GM19467 (cell line): ENCODE data around the gene CTRB1.
"Not testable (repeated sequence)": the region's sequence is repeated elsewhere in the genome, so short reads cannot be mapped to it uniquely, and the experiment has no call there.

ENCODE experiments used
- ATAC-seq: cut with Tn5 transposase; IDR thresholded peaks from one replicate; pipeline ENCODE4 v1.9.1; 2021; ENCODE audit warnings: mild to moderate bottlenecking, moderate library complexity; ENCODE audit not compliant: unreplicated experiment

The CTRB1 gene

GRCh38 chr16:75238853-75239541, 20.2 kb downstream of the CTRB1 start:
- ATAC-seq: no peak

DNA sequence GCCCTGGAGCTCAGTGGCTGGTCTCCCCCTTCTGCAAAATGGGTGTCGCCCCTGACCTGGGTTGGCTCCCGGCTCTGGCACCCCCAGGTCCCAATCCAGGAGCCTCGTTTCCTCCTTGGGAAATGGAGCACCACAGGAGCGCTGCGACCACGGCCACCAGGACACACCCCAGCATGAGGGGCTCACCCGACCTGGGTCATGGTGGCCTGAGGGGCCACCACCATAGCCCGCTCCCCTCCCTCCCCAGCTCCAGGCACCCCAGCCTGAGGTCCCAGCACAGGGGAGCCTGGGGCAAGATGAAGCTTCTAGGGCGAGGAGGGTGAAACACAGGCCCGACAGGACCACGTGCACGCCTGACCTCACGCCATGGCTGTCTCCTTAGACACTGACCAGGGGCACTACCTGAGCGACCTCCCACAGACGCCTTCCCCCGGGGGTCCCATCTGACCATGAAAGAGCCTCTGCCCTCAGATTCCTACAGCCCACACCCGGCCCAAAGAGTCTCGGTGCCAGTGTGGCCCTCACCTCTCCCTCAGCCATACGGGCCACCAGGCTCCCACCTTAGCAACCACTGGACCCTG, 20.8 kb downstream of the CTRB1 start:
- ATAC-seq: no peak

DNA sequence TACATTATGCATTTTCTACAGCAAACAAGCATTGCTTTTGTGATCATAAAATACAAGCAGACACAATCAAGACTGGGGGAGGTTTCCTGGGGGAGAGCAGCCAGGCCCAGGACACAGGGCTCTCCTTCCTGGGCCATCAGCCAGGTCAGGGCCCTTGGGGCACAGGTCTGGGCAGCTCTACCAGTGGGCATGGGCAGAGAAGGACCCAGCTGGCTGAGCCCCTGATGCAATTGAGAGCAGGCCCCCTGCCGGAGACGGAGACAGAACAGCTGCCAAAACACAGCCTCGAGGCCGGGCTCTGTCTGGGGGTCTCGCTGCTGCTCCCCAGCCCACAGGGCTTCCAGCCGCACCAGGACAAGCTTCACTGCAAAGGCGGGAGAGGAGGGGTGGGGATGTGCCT, 21.8 kb downstream of the CTRB1 start:
- not testable (repeated sequence) for ATAC-seq

DNA sequence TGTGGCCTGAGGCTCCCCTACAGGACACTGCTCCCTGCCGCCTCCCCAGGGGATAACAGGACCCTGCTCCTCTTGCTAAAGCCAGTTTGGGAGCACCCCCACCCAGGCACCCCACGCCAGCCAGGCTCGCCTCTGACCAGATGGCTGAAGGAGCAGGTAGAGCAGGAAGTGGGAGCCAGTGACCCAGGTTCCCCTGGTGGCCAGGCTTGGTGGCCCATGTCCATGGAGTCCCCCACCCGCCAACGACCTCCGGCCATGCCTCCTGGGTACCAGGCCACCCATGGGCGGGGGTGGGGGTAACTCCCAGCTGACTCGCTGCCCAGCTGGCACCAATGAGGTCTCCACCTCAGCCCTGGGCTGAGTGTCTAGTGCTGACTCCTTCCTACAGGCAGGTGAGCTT, 22.6 kb downstream of the CTRB1 start:
- ATAC-seq: no peak

- ATAC-seq: no peak
Observed at GRCh38 chr16:75241955-75242354, 23.2 kb downstream of the CTRB1 start.

- not testable (repeated sequence) for ATAC-seq
Observed at GRCh38 chr16:75242436-75243078, 23.8 kb downstream of the CTRB1 start.

DNA sequence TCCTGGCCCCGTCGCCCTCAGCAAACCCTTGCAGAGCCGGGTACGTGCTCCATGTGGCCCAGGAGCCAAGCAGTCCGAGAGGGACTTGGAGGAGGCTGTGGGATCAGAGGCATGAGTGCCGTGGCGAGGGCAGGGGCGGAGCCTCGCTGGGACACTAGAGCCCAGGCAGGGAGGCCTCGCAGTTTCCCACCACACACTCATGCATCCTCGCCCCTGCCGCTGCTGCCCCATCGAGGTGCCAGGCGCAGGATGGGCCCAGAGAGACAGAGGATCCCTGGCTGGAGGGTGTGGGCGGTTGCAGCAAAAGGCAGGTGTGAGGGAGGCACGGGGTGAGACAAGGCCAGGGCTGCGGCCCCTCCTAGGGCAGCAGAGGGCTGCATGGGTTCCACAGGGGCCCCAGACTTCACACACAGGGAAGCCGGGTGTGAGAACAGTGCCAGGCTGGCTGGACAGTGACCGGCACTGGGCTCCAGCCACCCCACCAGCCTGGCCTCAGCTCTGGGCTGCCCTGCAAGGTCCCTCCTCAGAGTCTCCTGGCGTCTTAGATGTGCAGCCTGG, 25.0 kb downstream of the CTRB1 start:
- ATAC-seq: no peak

GRCh38 chr16:75244225-75244809, 25.5 kb downstream of the CTRB1 start:
- ATAC-seq: no peak

DNA sequence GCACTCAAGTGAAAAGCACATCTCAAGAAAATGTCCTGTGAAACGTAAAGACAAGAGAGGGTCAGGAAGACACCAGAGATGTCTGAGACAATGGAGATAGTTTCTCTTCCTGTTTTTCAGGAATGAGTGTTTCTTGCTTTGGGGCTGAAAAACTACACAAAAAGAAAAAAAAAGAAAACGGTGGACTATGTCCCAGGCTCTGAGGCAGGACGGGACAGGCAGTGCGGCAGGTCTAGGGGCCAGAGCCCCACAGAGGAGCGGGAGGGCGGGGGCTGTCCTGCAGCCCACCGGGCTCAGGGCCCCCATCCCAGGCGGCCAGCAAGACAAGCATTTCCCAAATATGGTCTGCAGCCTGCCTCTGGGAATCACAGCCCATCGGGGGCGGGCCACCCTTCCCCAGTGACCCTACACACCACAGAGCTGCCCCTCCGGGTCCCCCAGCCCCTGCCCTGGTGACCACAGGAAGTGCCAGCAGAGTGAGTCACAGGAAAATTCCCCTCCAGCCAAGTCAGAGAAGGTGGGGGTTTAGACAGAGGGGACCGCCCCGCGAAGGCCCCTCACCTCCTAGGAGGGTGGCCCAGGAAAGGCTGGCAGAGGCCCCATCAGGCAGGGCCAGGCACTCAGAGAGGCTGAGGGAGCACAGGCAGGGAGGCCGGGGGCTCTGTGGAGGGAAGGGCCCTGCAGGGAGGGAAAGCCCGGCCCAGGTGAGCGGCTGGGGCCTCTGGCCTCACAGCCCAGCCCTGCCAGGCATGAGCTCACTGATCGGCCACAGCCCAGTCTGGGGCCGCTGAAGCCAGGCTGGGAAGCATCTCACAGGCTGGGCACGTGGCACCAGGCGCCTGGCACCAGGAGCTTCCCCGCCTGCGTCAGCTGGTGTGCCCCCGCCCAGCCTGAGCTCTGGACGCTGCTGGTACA, 26.3 kb downstream of the CTRB1 start:
- no peak for ATAC-seq

- no peak for ATAC-seq
Observed at GRCh38 chr16:75246504-75247205, 27.9 kb downstream of the CTRB1 start.

GRCh38 chr16:75247249-75247648, 28.5 kb downstream of the CTRB1 start:
- ATAC-seq: no peak

- ATAC-seq: no peak
Observed at GRCh38 chr16:75248142-75248535, 29.4 kb downstream of the CTRB1 start.

GRCh38 chr16:75248536-75249380, 30.0 kb downstream of the CTRB1 start:
- ATAC-seq: no peak

DNA sequence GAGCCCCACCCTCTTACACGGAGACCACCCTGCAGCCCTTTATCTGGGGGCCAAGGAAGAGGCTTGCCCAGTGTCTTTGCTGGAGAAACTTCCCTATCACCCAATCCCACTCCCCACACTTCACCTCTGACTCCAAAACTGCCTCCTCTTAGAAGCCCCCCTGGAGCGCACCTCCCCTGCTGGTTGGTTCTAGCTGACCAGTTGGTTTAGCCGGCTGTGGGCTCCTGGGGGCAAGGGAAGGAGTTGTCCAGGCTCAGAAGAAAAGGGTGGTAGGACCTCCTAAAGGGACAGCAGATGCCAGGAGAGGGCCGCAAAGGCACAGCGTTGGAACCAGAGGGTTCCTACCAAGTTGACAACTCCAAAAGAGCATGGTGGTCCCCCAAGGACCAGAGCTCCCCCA, 30.7 kb downstream of the CTRB1 start:
- no peak for ATAC-seq

- no peak for ATAC-seq
Observed at GRCh38 chr16:75250089-75250808, 31.5 kb downstream of the CTRB1 start.

GRCh38 chr16:75250809-75251279, 32.1 kb downstream of the CTRB1 start:
- ATAC-seq: no peak

DNA sequence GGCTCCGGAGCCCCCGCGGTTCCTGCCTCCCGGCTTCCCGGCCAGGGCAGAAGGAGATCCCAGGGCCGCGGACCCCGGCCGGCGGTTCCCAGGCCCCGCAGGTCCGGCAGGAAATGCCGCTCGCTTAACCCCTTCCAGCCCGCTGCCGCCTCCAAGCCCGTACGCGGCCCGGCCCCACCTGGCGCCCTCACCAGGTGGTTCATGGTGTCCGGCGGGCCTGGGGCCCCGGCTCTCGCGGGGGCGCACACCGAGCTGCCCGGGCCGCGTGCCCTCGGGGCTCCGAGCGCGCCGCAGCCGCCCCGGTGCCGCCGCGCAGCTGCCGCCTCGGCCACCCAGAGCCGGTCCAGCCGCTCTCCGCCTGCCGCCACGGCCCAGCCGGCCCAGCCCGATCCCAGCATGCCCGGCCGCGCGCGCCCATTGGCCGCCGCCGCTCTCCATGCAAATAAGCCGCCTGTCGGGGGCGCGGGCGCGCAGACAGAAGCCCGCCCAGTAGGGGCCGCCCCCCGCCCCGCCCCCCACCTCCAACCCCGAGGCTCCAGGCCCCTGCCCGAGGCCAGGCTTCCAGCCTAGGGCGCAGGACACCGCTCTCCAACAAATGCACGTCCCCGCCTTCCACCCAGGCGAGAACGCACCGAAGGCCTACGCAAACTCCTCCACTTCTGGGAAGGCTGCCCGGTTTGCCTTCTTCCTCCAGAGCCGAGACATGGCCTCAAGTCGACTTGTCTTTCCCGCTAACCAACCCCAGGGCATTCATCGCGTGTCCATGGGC, 32.7 kb downstream of the CTRB1 start, which contains the start of gene BCAR1:
BCAR1 (minus strand) TSS at position 345 of the 769 bp plus-strand sequence; CDS start at position 203, 142 bp downstream.
- ATAC-seq: peak; percentile 62
